Keratinocyte (primary cell): Measurements from ENCODE around the gene ZNF584. TPM values are rescaled to one million over a fixed set of nuclear protein-coding genes. Genes with fewer than 3 reads are reported as not detected.
A peak's percentile ranks its signal among the peaks of the same experiment; 100 is the strongest.

Experiments used
- DNase-seq: peaks from one replicate; pipeline ENCODE4 v3.0.0-alpha.2; 2011; ENCODE audit warnings: low read depth, missing footprints, low spot score
- FAIRE-seq: peaks from 2 replicates; lab custom pipeline; 2011; peaks lifted over from hg19 to GRCh38; lab: Jason Lieb, UNC
- H2AFZ ChIP-seq: 2 replicates; pipeline ENCODE4 v1.6.0; 2012; ENCODE audit warnings: low read length, control low read depth, inconsistent platforms; ENCODE audit not compliant: control insufficient read depth
- H3K27ac ChIP-seq: 2 replicates; pipeline ENCODE4 v1.5.1; 2011; ENCODE audit warnings: low read length; ENCODE audit not compliant: control insufficient read depth, insufficient read depth
- H3K27me3 ChIP-seq: 3 replicates; pipeline ENCODE4 v1.6.0; 2011; ENCODE audit warnings: low read length; ENCODE audit not compliant: control insufficient read depth, insufficient read depth; ENCODE audit errors: extremely low read depth
- H3K36me3 ChIP-seq, 2 experiments: 2 replicates in 1 of 2; 3 replicates in 1 of 2; pipeline ENCODE4 v1.5.1; 2011; ENCODE audit warnings: low read length in 2 of 2, mild to moderate bottlenecking in 1 of 2; ENCODE audit not compliant: control insufficient read depth in 2 of 2, insufficient read depth in 2 of 2; ENCODE audit errors: extremely low read depth in 1 of 2
- H3K4me1 ChIP-seq: 3 replicates; pipeline ENCODE4 v1.5.1; 2011; ENCODE audit warnings: low read length; ENCODE audit not compliant: control insufficient read depth, insufficient read depth; ENCODE audit errors: extremely low read depth
- H3K4me2 ChIP-seq: 3 replicates; pipeline ENCODE4 v1.6.0; 2011; ENCODE audit warnings: low read depth, low read length; ENCODE audit not compliant: control insufficient read depth, insufficient read depth; ENCODE audit errors: extremely low read depth
- H3K4me3 ChIP-seq, 3 experiments: fragments of 200-600 bp in 1 of 3; sonication (generic) in 1 of 3; 2 replicates in 2 of 3; 3 replicates in 1 of 3; pipeline ENCODE4 v1.5.1; 2011 to 2016; ENCODE audit warnings: low read length in 3 of 3, mild to moderate bottlenecking in 3 of 3, control low read depth in 2 of 3, inconsistent platforms in 1 of 3, low read depth in 1 of 3, mixed read lengths in 1 of 3, mixed run types in 1 of 3, moderate library complexity in 1 of 3; ENCODE audit not compliant: control insufficient read depth in 2 of 3, insufficient read depth in 2 of 3; ENCODE audit errors: extremely low read depth in 1 of 3
- H3K79me2 ChIP-seq: 2 replicates; pipeline ENCODE4 v1.6.0; 2012; ENCODE audit warnings: low read length; ENCODE audit not compliant: control insufficient read depth, insufficient read depth
- H3K9ac ChIP-seq: 3 replicates; pipeline ENCODE4 v1.6.0; 2011; ENCODE audit warnings: low read length; ENCODE audit not compliant: control insufficient read depth, insufficient read depth; ENCODE audit errors: extremely low read depth
- H3K9me1 ChIP-seq: 3 replicates; pipeline ENCODE4 v1.6.0; 2011; ENCODE audit warnings: low read length; ENCODE audit not compliant: control insufficient read depth, insufficient read depth; ENCODE audit errors: extremely low read depth
- H3K9me3 ChIP-seq: 2 replicates; pipeline ENCODE4 v1.5.1; 2012; ENCODE audit warnings: low read depth, low read length; ENCODE audit not compliant: control insufficient read depth
- H4K20me1 ChIP-seq: 3 replicates; pipeline ENCODE4 v1.6.0; 2011; ENCODE audit warnings: low read length; ENCODE audit not compliant: control insufficient read depth, insufficient read depth; ENCODE audit errors: extremely low read depth
- EZH2 ChIP-seq: IDR thresholded peaks from one replicate; pipeline ENCODE4 v1.6.1; 2012; ENCODE audit warnings: inconsistent platforms, mild to moderate bottlenecking, low read length, moderate library complexity
- dilution Hi-C: fragments of 300-500 bp; cut with MboI; formaldehyde crosslinking; loops from one replicate; pipeline ENCODE4 v1.7.0; 2020; ENCODE audit warnings: low sequenced_read_pairs; ENCODE audit not compliant: extremely low pct_ligation_motif_present
- polyA plus RNA-seq, 5 experiments: library from polyadenylated mRNA; depleted of rRNA in 3 of 5; stranded (reverse) in 3 of 5; stranded (forward) in 1 of 5; unstranded in 1 of 5; fragments of >200 nt; gene quantifications; 1 replicate in 1 of 5; 2 replicates in 3 of 5; 3 replicates in 1 of 5; pipeline versions ENCODE4 v1.2.1 to v1.2.3, GENCODE V29; 2011 to 2012; ENCODE audit warnings: missing spikeins in 2 of 5, low read depth in 1 of 5, low replicate concordance in 1 of 5
- TF ChIP-seq, protein P1 (sequence below), 3 experiments: IDR thresholded peaks in 1 of 3; conservative IDR thresholded peaks in 1 of 3; optimal IDR thresholded peaks in 1 of 3; 2 replicates in 2 of 3; 3 replicates in 1 of 3; pipeline versions ENCODE3 to v1.5.1; 2011; ENCODE audit warnings: low read length in 3 of 3, mild to moderate bottlenecking in 3 of 3, moderate library complexity in 2 of 3, control low read depth in 1 of 3, inconsistent platforms in 1 of 3; ENCODE audit not compliant: insufficient read depth in 2 of 3; ENCODE audit errors: extremely low read depth in 1 of 3

The ZNF584 gene
- polyA plus RNA-seq, 1 donor (not counting 4 experiments of a cell fraction or from before 2014, with no cell fraction given): 12.2 TPM

DNA sequence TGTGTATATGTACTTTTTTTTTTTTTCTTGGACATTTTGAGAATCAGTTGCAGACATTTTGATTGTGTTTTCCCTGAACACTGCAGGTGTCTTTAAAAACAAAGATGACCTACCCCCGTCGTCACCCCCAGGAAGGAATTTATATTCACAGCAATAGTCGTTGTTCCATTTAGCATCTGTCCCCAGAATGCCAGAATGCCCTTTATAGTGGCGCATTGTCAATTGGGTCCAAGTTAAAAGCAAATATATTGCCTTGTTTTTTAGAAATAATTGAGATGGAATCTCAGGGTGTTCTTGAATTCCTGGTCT, 14.8 kb upstream of the ZNF584 start:
- dilution Hi-C loops: no loop called here
- H3K27ac ChIP-seq: no peak overlapping the region
- peaks cover 40% of the 10 kb centered on the region for H3K4me1 ChIP-seq
- no peaks in the 10 kb centered on the region for H3K9me3 ChIP-seq
- no peak overlapping the region for H2AFZ ChIP-seq
- H3K4me3 ChIP-seq: no peak overlapping the region
- no peaks in the 10 kb centered on the region for H3K27me3 ChIP-seq
- H3K79me2 ChIP-seq: peaks cover 41% of the 10 kb centered on the region
- H4K20me1 ChIP-seq: peaks cover 40% of the 10 kb centered on the region
- peaks cover 24 to 37% of the 10 kb centered on the region in 2 experiments for H3K36me3 ChIP-seq
- no peak overlapping the region for H3K9ac ChIP-seq
- H3K4me2 ChIP-seq: no peak overlapping the region
- DNase-seq: no peak
- TF ChIP-seq, protein P1, sequence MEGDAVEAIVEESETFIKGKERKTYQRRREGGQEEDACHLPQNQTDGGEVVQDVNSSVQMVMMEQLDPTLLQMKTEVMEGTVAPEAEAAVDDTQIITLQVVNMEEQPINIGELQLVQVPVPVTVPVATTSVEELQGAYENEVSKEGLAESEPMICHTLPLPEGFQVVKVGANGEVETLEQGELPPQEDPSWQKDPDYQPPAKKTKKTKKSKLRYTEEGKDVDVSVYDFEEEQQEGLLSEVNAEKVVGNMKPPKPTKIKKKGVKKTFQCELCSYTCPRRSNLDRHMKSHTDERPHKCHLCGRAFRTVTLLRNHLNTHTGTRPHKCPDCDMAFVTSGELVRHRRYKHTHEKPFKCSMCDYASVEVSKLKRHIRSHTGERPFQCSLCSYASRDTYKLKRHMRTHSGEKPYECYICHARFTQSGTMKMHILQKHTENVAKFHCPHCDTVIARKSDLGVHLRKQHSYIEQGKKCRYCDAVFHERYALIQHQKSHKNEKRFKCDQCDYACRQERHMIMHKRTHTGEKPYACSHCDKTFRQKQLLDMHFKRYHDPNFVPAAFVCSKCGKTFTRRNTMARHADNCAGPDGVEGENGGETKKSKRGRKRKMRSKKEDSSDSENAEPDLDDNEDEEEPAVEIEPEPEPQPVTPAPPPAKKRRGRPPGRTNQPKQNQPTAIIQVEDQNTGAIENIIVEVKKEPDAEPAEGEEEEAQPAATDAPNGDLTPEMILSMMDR (optimal IDR thresholded peaks at IDR 0.05 in 1 of 3, IDR thresholded peaks at IDR 0.05 in 1 of 3, conservative IDR thresholded peaks at IDR 0.05 in 1 of 3; ENCODE audit: extremely low read depth in 1 of 3, insufficient read depth in 2 of 3, low read length in 3 of 3): no peak
- TF ChIP-seq EZH2: no peak
- peaks cover 5% of the 10 kb centered on the region for H3K9me1 ChIP-seq
- FAIRE-seq: no peak

DNA sequence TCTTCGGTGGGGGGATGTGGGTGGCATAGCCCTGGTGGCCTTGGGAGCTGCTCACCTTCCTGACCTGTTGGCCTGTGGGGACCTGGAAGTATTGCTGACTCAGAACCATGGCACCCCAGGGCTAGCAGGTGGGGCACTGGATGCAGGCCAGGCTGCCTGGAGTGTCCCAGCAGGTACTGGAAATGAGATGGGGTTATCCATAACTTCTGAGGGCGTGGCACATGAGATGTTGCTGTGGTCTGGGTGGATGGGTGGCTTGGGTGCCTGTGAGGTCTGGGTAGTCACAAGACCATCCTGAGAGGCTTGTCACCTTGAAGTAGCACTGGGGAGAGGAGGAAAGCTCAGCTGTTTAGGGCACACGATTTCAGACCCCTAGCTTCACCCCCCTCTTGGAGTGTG, 13.6 kb upstream of the ZNF584 start:
- dilution Hi-C loops: no loop called here
- H3K9me3 ChIP-seq: no peaks in the 10 kb centered on the region
- FAIRE-seq: no peak
- H3K79me2 ChIP-seq: peaks cover 33% of the 10 kb centered on the region
- H3K27me3 ChIP-seq: no peaks in the 10 kb centered on the region
- H3K36me3 ChIP-seq: peaks cover 22 to 30% of the 10 kb centered on the region in 2 experiments
- no peak overlapping the region for H2AFZ ChIP-seq
- DNase-seq: no peak
- peaks cover 35% of the 10 kb centered on the region for H3K4me1 ChIP-seq
- no peak for TF ChIP-seq EZH2
- TF ChIP-seq, protein P1 (optimal IDR thresholded peaks at IDR 0.05 in 1 of 3, IDR thresholded peaks at IDR 0.05 in 1 of 3, conservative IDR thresholded peaks at IDR 0.05 in 1 of 3; ENCODE audit: extremely low read depth in 1 of 3, insufficient read depth in 2 of 3, low read length in 3 of 3): no peak
- H3K4me3 ChIP-seq: no peak overlapping the region
- peaks cover 40% of the 10 kb centered on the region for H4K20me1 ChIP-seq
- no peak overlapping the region for H3K4me2 ChIP-seq
- H3K9me1 ChIP-seq: peaks cover 5% of the 10 kb centered on the region
- no peak overlapping the region for H3K9ac ChIP-seq
- peak overlapping the region; percentile 25 for H3K27ac ChIP-seq
